Skeletal muscle cell (primary cell): ENCODE results near the gene ZNF668.
"Not testable (repeated sequence)": the region's sequence is repeated elsewhere in the genome, so short reads cannot be mapped to it uniquely, and the experiment has no call there.

Experiments
- DNase-seq: peaks from one replicate; pipeline ENCODE4 v3.0.0-alpha.2; 2010; ENCODE audit warnings: low read depth
- H3K4me3 ChIP-seq: 2 replicates; pipeline ENCODE4 v1.5.1; 2011; ENCODE audit warnings: low read depth, mild to moderate bottlenecking, control low read depth, low read length, moderate library complexity

Gene ZNF668

DNA sequence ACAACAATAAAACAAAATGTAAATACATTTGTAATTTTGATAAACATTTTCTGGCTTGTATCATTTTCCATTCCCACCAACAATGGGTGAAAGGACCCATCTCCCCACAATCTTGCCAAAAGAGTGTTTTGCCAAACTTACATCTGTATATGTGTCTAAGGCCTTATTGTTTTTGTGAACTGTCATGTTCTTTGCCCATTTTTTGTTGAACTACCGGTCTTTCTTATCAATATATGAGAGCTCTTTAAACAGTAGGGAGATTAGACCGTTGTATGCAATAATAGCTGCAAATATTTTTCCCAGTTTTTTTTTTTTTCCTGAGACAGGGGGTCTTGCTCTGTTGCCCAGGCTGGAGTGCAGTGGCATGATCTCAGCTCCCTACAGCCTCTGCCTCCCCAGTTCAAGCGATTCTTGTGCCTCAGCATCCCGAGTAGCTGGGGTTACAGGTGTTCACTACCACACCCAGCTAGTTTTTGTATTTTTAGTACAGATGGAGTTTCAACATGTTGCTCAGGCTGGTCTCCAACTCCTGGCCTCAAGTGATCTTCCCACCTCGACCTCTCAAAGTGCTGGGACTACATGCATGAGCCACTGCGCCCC, 50.3 kb downstream of the ZNF668 start:
- DNase-seq = no peak
- no peak overlapping the region for H3K4me3 ChIP-seq

DNA sequence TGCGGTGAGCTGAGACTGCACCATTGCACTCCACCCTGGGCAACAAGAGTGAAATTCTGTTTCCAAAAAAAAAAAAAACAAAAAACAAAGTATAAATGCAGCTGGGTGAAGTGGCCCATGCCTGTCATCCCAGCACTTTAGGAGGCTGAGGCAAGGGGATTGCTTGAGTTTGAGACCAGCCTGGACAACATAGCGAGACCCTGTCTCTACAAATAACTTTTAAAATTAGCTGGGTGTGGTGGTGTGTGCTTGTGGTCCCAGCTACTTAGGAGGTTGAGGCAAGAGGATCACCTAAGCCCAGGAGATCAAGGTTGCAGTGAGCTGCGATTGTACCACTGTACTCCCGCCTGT, 50.8 kb downstream of the ZNF668 start:
- DNase-seq = no peak
- no peak overlapping the region for H3K4me3 ChIP-seq

DNA sequence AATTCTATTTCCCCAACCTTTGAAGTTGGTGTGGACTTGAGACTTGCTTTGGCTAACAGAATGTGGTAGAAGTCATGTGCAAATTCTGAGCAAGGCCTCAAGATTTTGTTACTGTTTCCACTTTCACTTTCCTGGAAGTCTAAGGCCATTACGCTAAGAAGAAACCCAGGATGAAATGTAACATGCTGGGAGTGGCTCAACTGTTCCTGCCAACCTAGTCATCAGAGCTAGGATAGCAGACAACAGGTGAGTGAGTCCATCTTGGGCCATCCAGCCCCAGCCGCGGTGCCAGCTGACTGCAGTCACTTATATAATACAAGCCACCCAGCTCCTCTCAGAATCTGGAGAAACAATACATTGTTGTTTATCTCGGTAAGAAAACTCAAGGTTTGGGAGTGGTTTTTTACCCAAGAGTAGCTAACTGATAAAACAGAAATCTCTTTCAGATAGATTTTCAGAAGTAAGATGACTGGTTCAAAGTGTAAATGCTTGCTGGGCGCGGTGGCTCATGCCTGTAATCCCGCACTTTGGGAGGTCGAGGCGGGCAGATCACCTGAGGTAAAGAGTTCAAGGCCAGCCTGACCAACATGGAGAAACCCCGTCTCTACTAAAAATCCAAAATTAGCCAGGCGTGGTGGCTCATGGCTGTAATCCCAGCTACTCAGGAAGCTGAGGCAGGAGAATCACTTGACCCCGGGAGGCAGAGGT, 51.3 kb downstream of the ZNF668 start:
- H3K4me3 ChIP-seq = no peak overlapping the region
- no peak for DNase-seq

DNA sequence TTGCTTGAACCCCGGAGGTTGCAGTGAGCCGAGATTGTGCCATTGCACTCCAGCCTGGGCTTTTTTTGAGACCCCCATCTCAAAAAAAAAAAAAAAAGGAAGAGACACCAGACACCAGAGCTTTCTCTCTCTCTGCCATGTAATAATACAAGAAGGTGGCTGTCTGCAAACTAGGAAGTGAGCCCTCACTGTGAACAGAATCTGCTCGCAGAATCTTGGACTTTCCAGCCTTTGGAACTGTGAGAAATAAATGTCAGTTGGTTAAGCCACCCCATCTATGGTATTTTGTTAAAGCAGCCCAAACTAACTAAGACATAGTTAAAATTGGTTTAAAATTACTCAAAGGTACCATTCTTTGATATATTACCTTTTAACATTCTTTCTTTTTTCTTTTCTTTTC, 53.5 kb downstream of the ZNF668 start:
- DNase-seq = no peak
- no peak overlapping the region for H3K4me3 ChIP-seq

DNA sequence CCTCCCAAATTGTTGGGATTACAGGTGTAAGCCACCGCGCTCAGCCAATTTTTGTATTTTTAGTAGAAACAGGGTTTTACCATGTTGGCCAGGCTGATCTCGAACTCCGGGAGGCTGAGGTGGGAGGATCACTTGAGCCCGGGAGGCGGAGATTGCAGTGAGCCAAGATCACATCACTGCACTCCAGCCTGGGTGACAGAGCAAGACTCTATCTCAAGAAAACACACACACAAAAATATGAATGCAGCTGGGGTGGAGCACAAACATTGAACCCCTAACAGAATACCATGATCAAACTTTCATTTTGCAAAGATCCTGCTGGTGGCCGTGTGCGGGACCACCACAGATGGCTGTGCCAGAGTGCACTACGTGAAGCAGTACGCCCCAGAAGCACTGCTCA, 56.3 kb downstream of the ZNF668 start:
- DNase-seq, H3K4me3 ChIP-seq: not testable (repeated sequence)

DNA sequence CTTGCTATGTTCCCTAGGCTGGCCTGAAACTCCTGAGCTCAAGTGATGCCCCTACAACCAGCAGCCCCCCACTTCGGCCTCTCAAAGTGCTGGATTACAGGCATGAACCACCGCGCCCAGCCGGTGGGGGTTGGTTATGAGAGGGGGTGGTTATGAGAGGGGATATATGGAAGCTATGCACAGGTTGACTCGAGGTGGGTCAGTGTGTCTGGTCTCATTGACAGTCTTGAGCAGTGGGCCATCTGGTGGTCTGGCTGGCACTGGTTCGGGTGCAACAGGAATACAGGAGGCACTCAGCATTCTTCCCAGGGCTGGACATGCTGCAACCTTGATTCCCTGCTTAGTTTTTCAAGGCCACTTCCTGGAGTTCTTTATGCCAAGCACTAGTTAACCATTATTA, 58.0 kb downstream of the ZNF668 start:
- no peak for DNase-seq
- no peak overlapping the region for H3K4me3 ChIP-seq

DNA sequence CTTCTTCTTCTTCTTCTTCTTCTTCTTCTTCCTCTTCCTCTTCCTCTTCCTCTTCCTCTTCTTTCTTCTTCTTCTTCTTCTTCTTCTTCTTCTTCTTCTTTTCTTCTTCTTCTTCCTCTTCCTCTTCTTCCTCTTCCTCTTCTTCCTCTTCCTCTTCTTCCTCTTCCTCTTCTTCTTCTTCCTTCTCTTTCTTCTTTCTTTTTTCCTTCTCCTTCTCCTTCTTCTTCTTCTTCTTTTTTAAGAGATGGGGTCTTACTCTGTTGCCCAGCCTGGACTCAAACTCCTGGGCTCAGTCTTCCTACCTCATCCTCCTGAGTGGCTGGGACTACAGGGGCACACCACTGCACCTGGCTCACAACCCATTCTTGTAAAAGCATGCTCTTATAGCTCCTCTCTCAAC, 60.7 kb downstream of the ZNF668 start:
- H3K4me3 ChIP-seq, DNase-seq: not testable (repeated sequence)

DNA sequence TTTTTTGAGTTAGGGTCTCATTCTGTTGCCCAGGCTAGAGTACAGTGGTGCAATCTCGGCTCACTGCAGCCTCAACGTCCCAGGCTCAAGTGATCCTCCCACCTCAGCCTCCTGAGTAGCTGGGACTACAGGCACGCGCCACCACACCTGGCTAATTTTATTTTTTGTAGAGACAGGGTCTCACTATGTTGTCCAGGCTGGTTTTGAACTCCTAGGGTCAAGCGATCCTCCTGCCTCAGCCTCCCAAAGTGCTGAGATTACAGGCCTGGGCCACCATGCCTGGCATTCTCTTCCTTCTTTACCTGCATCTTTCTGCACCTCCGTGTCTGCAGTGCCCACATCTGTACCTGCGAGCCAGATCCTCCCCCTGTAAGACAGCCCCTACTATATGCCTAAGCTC, 62.2 kb downstream of the ZNF668 start:
- DNase-seq, H3K4me3 ChIP-seq: not testable (repeated sequence)
